T-helper 17 cell (primary cell): ENCODE measurements around the gene LIN9. TPM values are rescaled to one million over a fixed set of nuclear protein-coding genes. Genes with fewer than 3 reads are reported as not detected.
"Not testable (repeated sequence)": the region's sequence is repeated elsewhere in the genome, so short reads cannot be mapped to it uniquely, and the experiment has no call there.

Experiments used
- ATAC-seq: fragments of 150-1000 bp; cut with Tn5 transposase; 2 replicates; pipeline ENCODE4 v1.10.0; 2021; ENCODE audit warnings: mild to moderate bottlenecking, moderate library complexity
- DNase-seq, 3 donors: peaks; one replicate each; pipeline versions ENCODE4 v3.0.0 to v3.0.0-alpha.2; 2020 to 2021
- H3K9me3 ChIP-seq: one replicate; pipeline ENCODE4 v1.7.0; 2013; ENCODE audit warnings: low read length, mild to moderate bottlenecking; ENCODE audit not compliant: control insufficient read depth, poor library complexity, severe bottlenecking
- H3K27ac Mint-ChIP-seq: one replicate; pipeline ENCODE4 v1.8.0; 2022; ENCODE audit warnings: mild to moderate bottlenecking, moderate library complexity, mixed read lengths
- H3K27me3 Mint-ChIP-seq: one replicate; pipeline ENCODE4 v1.8.0; 2022; ENCODE audit warnings: mixed read lengths
- H3K36me3 Mint-ChIP-seq: one replicate; pipeline ENCODE4 v1.8.0; 2022; ENCODE audit warnings: low read depth, mixed read lengths
- H3K4me1 Mint-ChIP-seq: one replicate; pipeline ENCODE4 v1.8.0; 2022; ENCODE audit warnings: mild to moderate bottlenecking, mixed read lengths
- H3K4me3 Mint-ChIP-seq: one replicate; pipeline ENCODE4 v1.8.0; 2022; ENCODE audit warnings: mild to moderate bottlenecking, moderate library complexity, mixed read lengths
- total RNA-seq, 4 donors: library from RNA in 2 of 4; stranded (reverse) in 2 of 4; gene quantifications; one replicate each; pipeline ENCODE4 v1.2.3 and lab custom pipeline; 2022 to 2026

Gene LIN9
- total RNA-seq (1 to 10 TPM; 2.5 to 2.8 TPM), total RNA-seq (lab: John Stamatoyannopoulos, UW) (4.6 to 14.3 reads per million in 2 donors)

- H3K9me3 ChIP-seq, result no peaks in the 10 kb centered on the region
- Mint-ChIP-seq H3K27ac (peak within 1 kb of the TSS; percentile 32), H3K4me3 (peak within 1 kb of the TSS; percentile 89), H3K36me3 (peaks cover 5% of the 10 kb centered on the region), H3K4me1 (peaks cover 19% of the 10 kb centered on the region), H3K27me3 (peaks cover 26% of the 10 kb centered on the region)
- DNase-seq (peak; percentile 84 to 91 (median 85)), ATAC-seq (peak; percentile 97)
Observed at GRCh38 chr1:226308723-226309397, at the start of gene LIN9. Gene LIN9, minus strand, starts transcription at chr1:226309164. Its CDS starts 25 bp downstream, at chr1:226309139.

GRCh38 chr1:226357416-226357815, 48.5 kb upstream of the LIN9 start:
- Mint-ChIP-seq H3K27me3 (no peaks in the 10 kb centered on the region), H3K36me3 (no peaks in the 10 kb centered on the region), H3K4me1 (peaks cover 4% of the 10 kb centered on the region), H3K27ac (no peak overlapping the region), H3K4me3 (no peak overlapping the region)
- no peaks in the 10 kb centered on the region for H3K9me3 ChIP-seq
- ATAC-seq, result no peak
- no peak for DNase-seq

- Mint-ChIP-seq H3K27ac (peak overlapping the region; percentile 32), H3K27me3 (no peaks in the 10 kb centered on the region), H3K36me3 (no peaks in the 10 kb centered on the region), H3K4me1 (peaks cover 4% of the 10 kb centered on the region), H3K4me3 (no peak overlapping the region)
- ATAC-seq (no peak), DNase-seq (no peak)
- H3K9me3 ChIP-seq, result no peaks in the 10 kb centered on the region
Observed at GRCh38 chr1:226355669-226356551, 46.9 kb upstream of the LIN9 start.

GRCh38 chr1:226355016-226355415, 46.1 kb upstream of the LIN9 start:
- Mint-ChIP-seq H3K4me3 (no peak overlapping the region), H3K27me3 (no peaks in the 10 kb centered on the region), H3K36me3 (no peaks in the 10 kb centered on the region), H3K27ac (peak overlapping the region; percentile 32), H3K4me1 (peaks cover 4% of the 10 kb centered on the region)
- DNase-seq, result no peak
- H3K9me3 ChIP-seq, result no peaks in the 10 kb centered on the region
- ATAC-seq, result no peak

GRCh38 chr1:226353698-226354525, 44.9 kb upstream of the LIN9 start:
- H3K9me3 ChIP-seq, result no peaks in the 10 kb centered on the region
- H3K36me3 Mint-ChIP-seq, result no peaks in the 10 kb centered on the region
- H3K27me3 Mint-ChIP-seq, result no peaks in the 10 kb centered on the region
- peaks cover 4% of the 10 kb centered on the region for H3K4me1 Mint-ChIP-seq
- no peak for DNase-seq
- no peak overlapping the region for H3K27ac Mint-ChIP-seq
- no peak for ATAC-seq
- H3K4me3 Mint-ChIP-seq, result no peak overlapping the region

- peaks cover 4% of the 10 kb centered on the region for H3K4me1 Mint-ChIP-seq
- DNase-seq (no peak), ATAC-seq (no peak)
- H3K4me3 Mint-ChIP-seq, result no peak overlapping the region
- H3K36me3 Mint-ChIP-seq, result no peaks in the 10 kb centered on the region
- H3K27ac Mint-ChIP-seq, result no peak overlapping the region
- H3K27me3 Mint-ChIP-seq, result no peaks in the 10 kb centered on the region
- no peaks in the 10 kb centered on the region for H3K9me3 ChIP-seq
Observed at GRCh38 chr1:226351709-226352108, 42.7 kb upstream of the LIN9 start.

- no peaks in the 10 kb centered on the region for H3K9me3 ChIP-seq
- Mint-ChIP-seq H3K27me3 (no peaks in the 10 kb centered on the region), H3K4me1 (peaks cover under 1% of the 10 kb centered on the region), H3K4me3 (no peak overlapping the region), H3K36me3 (no peaks in the 10 kb centered on the region), H3K27ac (peak overlapping the region; percentile 47)
- DNase-seq (no peak), ATAC-seq (no peak)
Observed at GRCh38 chr1:226350519-226350865, 41.5 kb upstream of the LIN9 start.

GRCh38 chr1:226349801-226350518, 41.0 kb upstream of the LIN9 start:
- H3K9me3 ChIP-seq, result no peaks in the 10 kb centered on the region
- Mint-ChIP-seq H3K36me3 (no peaks in the 10 kb centered on the region), H3K27ac (peak overlapping the region; percentile 47), H3K4me3 (no peak overlapping the region), H3K27me3 (no peaks in the 10 kb centered on the region), H3K4me1 (no peaks in the 10 kb centered on the region)
- DNase-seq (no peak), ATAC-seq (no peak)

GRCh38 chr1:226349081-226349480, 40.1 kb upstream of the LIN9 start:
- no peaks in the 10 kb centered on the region for H3K9me3 ChIP-seq
- Mint-ChIP-seq H3K36me3 (no peaks in the 10 kb centered on the region), H3K4me1 (peaks cover 2% of the 10 kb centered on the region), H3K4me3 (no peak overlapping the region), H3K27me3 (no peaks in the 10 kb centered on the region), H3K27ac (no peak overlapping the region)
- DNase-seq, result no peak
- ATAC-seq, result no peak

GRCh38 chr1:226344441-226345259, 35.7 kb upstream of the LIN9 start:
- Mint-ChIP-seq H3K4me3 (no peak overlapping the region), H3K27ac (no peak overlapping the region), H3K4me1 (peaks cover 2% of the 10 kb centered on the region), H3K36me3 (peaks cover 3% of the 10 kb centered on the region), H3K27me3 (peaks cover 4% of the 10 kb centered on the region)
- no peaks in the 10 kb centered on the region for H3K9me3 ChIP-seq
- no peak for ATAC-seq
- no peak for DNase-seq

- peaks cover 4% of the 10 kb centered on the region for H3K27me3 Mint-ChIP-seq
- no peaks in the 10 kb centered on the region for H3K9me3 ChIP-seq
- H3K27ac Mint-ChIP-seq, result no peak overlapping the region
- ATAC-seq (no peak), DNase-seq (no peak)
- no peak overlapping the region for H3K4me3 Mint-ChIP-seq
- peaks cover 2% of the 10 kb centered on the region for H3K4me1 Mint-ChIP-seq
- peaks cover 3% of the 10 kb centered on the region for H3K36me3 Mint-ChIP-seq
Observed at GRCh38 chr1:226342656-226343055, 33.7 kb upstream of the LIN9 start.

- H3K27ac Mint-ChIP-seq, H3K9me3 ChIP-seq, H3K36me3 Mint-ChIP-seq, ATAC-seq, H3K4me1 Mint-ChIP-seq, DNase-seq, H3K4me3 Mint-ChIP-seq, H3K27me3 Mint-ChIP-seq: not testable (repeated sequence)
Observed at GRCh38 chr1:226340111-226340510, 31.1 kb upstream of the LIN9 start.
